HepG2 (cell line): ENCODE data around the gene C16orf87. TPM values are rescaled to one million over a fixed set of nuclear protein-coding genes. Genes with fewer than 3 reads are reported as not detected.

ENCODE experiments used
- BCL6 ChIP-seq: IDR thresholded peaks from 2 replicates; pipeline ENCODE4 v1.6.1; 2016; ENCODE audit warnings: missing genetic modification reagents, missing compliant biosample characterization
- CCDC6 ChIP-seq: sonication (generic); formaldehyde crosslinking; IDR thresholded peaks from 2 replicates; pipeline ENCODE4 v1.8.1; 2022; ENCODE audit warnings: mild to moderate bottlenecking, missing genetic modification reagents, moderate library complexity
- DNMT1 ChIP-seq: sonication (generic); formaldehyde crosslinking; IDR thresholded peaks from 2 replicates; pipeline ENCODE4 v1.5.1; 2020; ENCODE audit warnings: mild to moderate bottlenecking, missing genetic modification reagents
- EEA1 ChIP-seq: sonication (generic); formaldehyde crosslinking; IDR thresholded peaks from 2 replicates; pipeline ENCODE4 v1.5.1; 2020; ENCODE audit warnings: mild to moderate bottlenecking, missing genetic modification reagents, borderline replicate concordance
- GFI1 ChIP-seq: sonication (generic); formaldehyde crosslinking; IDR thresholded peaks from 2 replicates; pipeline ENCODE4 v1.5.0; 2020; ENCODE audit warnings: missing genetic modification reagents, mild to moderate bottlenecking, borderline replicate concordance
- KAT2B ChIP-seq: fragments of 150-350 bp; IDR thresholded peaks from 2 replicates; pipeline ENCODE4 v1.6.1; 2014; ENCODE audit warnings: low read depth, low read length, borderline replicate concordance
- KLF6 ChIP-seq: IDR thresholded peaks from 2 replicates; pipeline ENCODE4 v1.8.0; 2016; ENCODE audit warnings: missing biosample characterization, missing genetic modification reagents
- MNT ChIP-seq: fragments of 450-650 bp; IDR thresholded peaks from 2 replicates; pipeline ENCODE4 v1.6.1; 2016
- MYPOP ChIP-seq: sonication (generic); formaldehyde crosslinking; IDR thresholded peaks from 2 replicates; pipeline ENCODE4 v1.8.1; 2023; ENCODE audit warnings: mild to moderate bottlenecking, moderate library complexity, missing genetic modification reagents
- NFKBIZ ChIP-seq: IDR thresholded peaks from 2 replicates; pipeline ENCODE4 v1.6.1; 2018; ENCODE audit warnings: missing genetic modification reagents, missing compliant biosample characterization
- NR1H2 ChIP-seq: sonication (generic); formaldehyde crosslinking; IDR thresholded peaks from 2 replicates; pipeline ENCODE4 v1.8.1; 2022; ENCODE audit warnings: low read depth, missing genetic modification reagents, borderline replicate concordance
- PLRG1 ChIP-seq: fragments of 450-650 bp; conservative IDR thresholded peaks from 2 replicates; pipeline ENCODE4 v1.6.1; 2016
- REPIN1 ChIP-seq: sonication (generic); formaldehyde crosslinking; IDR thresholded peaks from 2 replicates; pipeline ENCODE4 v1.8.0; 2022; ENCODE audit warnings: missing genetic modification reagents, low read depth, mild to moderate bottlenecking, borderline replicate concordance
- SAP130 ChIP-seq: IDR thresholded peaks from 2 replicates; pipeline ENCODE4 v1.6.1; 2016; ENCODE audit warnings: low read depth
- UBTF ChIP-seq: sonication (generic); formaldehyde crosslinking; IDR thresholded peaks from 2 replicates; pipeline ENCODE4 v1.4.0; 2020; ENCODE audit warnings: mild to moderate bottlenecking, missing genetic modification reagents
- YY1 ChIP-seq: IDR thresholded peaks from 2 replicates; pipeline ENCODE4 v1.6.1; 2011; ENCODE audit warnings: low read length, low read depth, moderate library complexity, mild to moderate bottlenecking; ENCODE audit not compliant: insufficient read depth, insufficient replicate concordance
- ZBTB33 ChIP-seq: sonication (generic); formaldehyde crosslinking; IDR thresholded peaks from 2 replicates; pipeline ENCODE4 v1.4.0; 2020; ENCODE audit warnings: missing genetic modification reagents
- ZNF530 ChIP-seq: sonication (generic); formaldehyde crosslinking; IDR thresholded peaks from 2 replicates; pipeline ENCODE4 v1.5.0; 2020; ENCODE audit warnings: low read depth, mild to moderate bottlenecking, missing genetic modification reagents
- ZNF672 ChIP-seq: sonication (generic); formaldehyde crosslinking; IDR thresholded peaks from 2 replicates; pipeline ENCODE4 v1.8.1; 2022; ENCODE audit warnings: missing genetic modification reagents
- ZNF720 ChIP-seq: sonication (generic); formaldehyde crosslinking; IDR thresholded peaks from 2 replicates; pipeline ENCODE4 v1.4.0; 2020; ENCODE audit warnings: missing genetic modification reagents
- ZNF816 ChIP-seq: sonication (generic); formaldehyde crosslinking; IDR thresholded peaks from 2 replicates; pipeline ENCODE4 v1.8.0; 2022; ENCODE audit warnings: missing genetic modification reagents, mild to moderate bottlenecking, borderline replicate concordance
- ZNF839 ChIP-seq: sonication (generic); formaldehyde crosslinking; IDR thresholded peaks from 2 replicates; pipeline ENCODE4 v1.4.0; 2020; ENCODE audit warnings: missing genetic modification reagents, mild to moderate bottlenecking, borderline replicate concordance
- ZNF879 ChIP-seq: sonication (generic); formaldehyde crosslinking; IDR thresholded peaks from 2 replicates; pipeline ENCODE4 v1.8.1; 2023; ENCODE audit warnings: missing genetic modification reagents
- polyA plus RNA-seq, 8 experiments: library from polyadenylated mRNA; depleted of rRNA in 3 of 8; stranded (reverse) in 7 of 8; unstranded in 1 of 8; fragments of >200 nt; fragmentation: Illumina TruSeq in 4 of 8; extraction: Trizol in 4 of 8; gene quantifications; 2 replicates each; pipeline versions ENCODE4 v1.2.1 to v1.2.3, GENCODE V29; 2011 to 2016; ENCODE audit warnings: low read depth in 4 of 8, missing spikeins in 1 of 8, mixed read lengths in 1 of 8; ENCODE audit not compliant: insufficient read depth in 1 of 8
- total RNA-seq, 5 experiments: library from RNA; depleted of rRNA; stranded (reverse); fragments of >200 nt; fragmentation: Illumina TruSeq; extraction: Trizol; gene quantifications; 2 replicates each; pipeline ENCODE4 v1.2.3, GENCODE V29; 2016; ENCODE audit warnings: low read depth in 1 of 5

Gene C16orf87
- total and polyA plus RNA-seq, 2 of the 13 experiments (the other 11 are each of a cell fraction or from before 2014, with no cell fraction given), result 8.6 to 19.5 TPM

GRCh38 chr16:46789499-46790414 lies 41.2 kb downstream of the C16orf87 start (continued):
- TF ChIP-seq MNT (no peak), YY1 (peak; percentile 53), GFI1 (0 out of 2 replicates have a peak, but pooled peaks have one; percentile 16), ZNF839 (CRISPR knock-in tag) (0 out of 2 replicates have a peak, but pooled peaks have one; percentile 71), REPIN1 (peak; percentile 77), ZNF816 (CRISPR knock-in tag) (peak; percentile 92), CCDC6 (peak; percentile 72; the same call in 1 of the 2 replicates), KAT2B (no peak), MYPOP (CRISPR knock-in tag) (peak; percentile 53; the same call in 1 of the 2 replicates), NFKBIZ (CRISPR knock-in tag) (no peak), PLRG1 (no peak), ZNF720 (CRISPR knock-in tag) (0 out of 2 replicates have a peak, but pooled peaks have one; percentile 46), UBTF (CRISPR knock-in tag) (peak; percentile 92), ZNF879 (CRISPR knock-in tag) (peak; percentile 92; the same call in 1 of the 2 replicates), NR1H2 (CRISPR knock-in tag) (peak; percentile 54; the same call in 1 of the 2 replicates), ZBTB33 (no peak), ZNF672 (CRISPR knock-in tag) (no peak), ZNF530 (no peak), BCL6 (peak; percentile 55; the same call in 1 of the 2 replicates), DNMT1 (CRISPR knock-in tag) (no peak), SAP130 (CRISPR knock-in tag) (peak; percentile 86), EEA1 (peak; percentile 95), KLF6 (peak; percentile 74; the same call in 1 of the 2 replicates)
